ENCODE results near the gene NEMF. TPM values are rescaled to one million over a fixed set of nuclear protein-coding genes. Genes with fewer than 3 reads are reported as not detected.

NEMF gene
- total RNA-seq, 1 experiment from 2014 or later, result 67.6 TPM

- Histone ChIP-seq H3K9me3 (ENCODE audit: insufficient read depth, low read depth) (no peaks in the 10 kb centered on the region), H2AFZ (no peak overlapping the region), H3K4me3 (no peak overlapping the region), H3K4me2 (peak overlapping the region; percentile 87), H3K27me3 (ENCODE audit: insufficient read depth, low read depth) (no peaks in the 10 kb centered on the region), H3K27ac (peak overlapping the region; percentile 53; the same call in 1 of the 2 replicates), H3K79me2 (ENCODE audit: low read depth) (peaks cover 59% of the 10 kb centered on the region), H3F3A (ENCODE audit: insufficient read depth, low read depth) (peaks cover 24% of the 10 kb centered on the region; the same call in 1 of the 2 replicates), H4K20me1 (ENCODE audit: insufficient read depth) (0 out of 2 replicates have a peak, but pooled peaks cover under 1% of the 10 kb centered on the region), H3K36me3 (ENCODE audit: low read depth) (peaks cover 39% of the 10 kb centered on the region), H3K9me2 (ENCODE audit: insufficient read depth) (no peaks in the 10 kb centered on the region), H3K4me1 (replicated peaks; ENCODE audit: insufficient read depth) (peaks cover 32% of the 10 kb centered on the region)
- BruUV-seq (replicated peaks), result no TSS peak
- ChIA-PET POLR2A (ENCODE audit: unreplicated experiment) (interaction anchor here (0.6 kb wide), 1 partner anchor 118 kb away, joined by 6 read pairs; no protein-coding TSS in a partner anchor), CTCF (no interaction called here)
- TF ChIP-seq EZH2 (IDR thresholded peaks at IDR 0.05; ENCODE audit: low read depth) (no peak), CTCF (conservative IDR thresholded peaks at IDR 0.05) (no peak)
- intact Hi-C loops (cut with micrococcal nuclease; ENCODE audit: unreplicated experiment), result no loop called here
- DNase-seq, result peak in 1 of 2 experiments; percentile 72
These were observed 3.3 kb downstream of the NEMF start for GRCh38 chr14:49849213-49849847.

GRCh38 chr14:49828640-49829039, 23.9 kb downstream of the NEMF start:
- POLR2A ChIA-PET (ENCODE audit: unreplicated experiment), result interaction anchor here (0.7 kb wide), 1 partner anchor 323 kb away, joined by 4 read pairs; no protein-coding TSS in a partner anchor
- Histone ChIP-seq H3K9me2 (ENCODE audit: insufficient read depth) (no peaks in the 10 kb centered on the region), H3K4me1 (replicated peaks; ENCODE audit: insufficient read depth) (no peaks in the 10 kb centered on the region), H3K9me3 (ENCODE audit: insufficient read depth, low read depth) (no peaks in the 10 kb centered on the region), H3K79me2 (ENCODE audit: low read depth) (no peaks in the 10 kb centered on the region), H3K27me3 (ENCODE audit: insufficient read depth, low read depth) (no peaks in the 10 kb centered on the region), H4K20me1 (ENCODE audit: insufficient read depth) (peaks cover 5% of the 10 kb centered on the region; the same call in 1 of the 2 replicates), H3K4me3 (no peak overlapping the region), H3K27ac (no peak overlapping the region), H2AFZ (no peak overlapping the region), H3F3A (ENCODE audit: insufficient read depth, low read depth) (peaks cover 35% of the 10 kb centered on the region), H3K4me2 (no peak overlapping the region), H3K36me3 (ENCODE audit: low read depth) (peaks cover 48% of the 10 kb centered on the region)
- CTCF ChIA-PET, result no interaction called here
- BruUV-seq (replicated peaks), result no TSS peak
- intact Hi-C loops (cut with micrococcal nuclease; ENCODE audit: unreplicated experiment), result no loop called here
- TF ChIP-seq EZH2 (IDR thresholded peaks at IDR 0.05; ENCODE audit: low read depth) (no peak), CTCF (conservative IDR thresholded peaks at IDR 0.05) (no peak)
- DNase-seq, result no peak

GRCh38 chr14:49820176-49820575, 32.4 kb downstream of the NEMF start:
- no peak for DNase-seq
- TF ChIP-seq CTCF (conservative IDR thresholded peaks at IDR 0.05) (no peak), EZH2 (IDR thresholded peaks at IDR 0.05; ENCODE audit: low read depth) (no peak)
- CTCF ChIA-PET, result no interaction called here

More at GRCh38 chr14:49820176-49820575, 32.4 kb downstream of the NEMF start:
- no peak overlapping the region for H3K27ac ChIP-seq
- POLR2A ChIA-PET (ENCODE audit: unreplicated experiment), result no interaction called here
- H3K9me3 ChIP-seq (ENCODE audit: insufficient read depth, low read depth), result no peaks in the 10 kb centered on the region; the same call in 1 of the 2 replicates
- H4K20me1 ChIP-seq (ENCODE audit: insufficient read depth), result no peaks in the 10 kb centered on the region
- 0 out of 2 replicates have a peak, but pooled peaks cover 6% of the 10 kb centered on the region for H3F3A ChIP-seq (ENCODE audit: insufficient read depth, low read depth)
- no peaks in the 10 kb centered on the region for H3K4me1 ChIP-seq (replicated peaks; ENCODE audit: insufficient read depth)
- H2AFZ ChIP-seq, result no peak overlapping the region
- no peaks in the 10 kb centered on the region for H3K79me2 ChIP-seq (ENCODE audit: low read depth)
- no TSS peak for BruUV-seq (replicated peaks)
- intact Hi-C loops (cut with micrococcal nuclease; ENCODE audit: unreplicated experiment), result no loop called here
- no peaks in the 10 kb centered on the region for H3K27me3 ChIP-seq (ENCODE audit: insufficient read depth, low read depth)
- H3K4me2 ChIP-seq, result no peak overlapping the region
- peaks cover 40% of the 10 kb centered on the region for H3K36me3 ChIP-seq (ENCODE audit: low read depth)
- H3K9me2 ChIP-seq (ENCODE audit: insufficient read depth), result no peaks in the 10 kb centered on the region
- no peak overlapping the region for H3K4me3 ChIP-seq
